Endothelial cell (in vitro differentiated cells): ENCODE measurements around the gene GRAMD2A. TPM values are rescaled to one million over a fixed set of nuclear protein-coding genes. Genes with fewer than 3 reads are reported as not detected.

Experiments
- DNase-seq: peaks from one replicate; pipeline ENCODE4 v3.0.0; 2021; ENCODE audit warnings: low spot score
- H3K27ac Mint-ChIP-seq: one replicate; pipeline ENCODE4 v1.8.0; 2021; ENCODE audit warnings: mixed read lengths, inconsistent platforms; ENCODE audit not compliant: unreplicated experiment
- H3K27me3 Mint-ChIP-seq: one replicate; pipeline ENCODE4 v1.8.0; 2021; ENCODE audit warnings: mild to moderate bottlenecking, moderate library complexity, mixed read lengths, inconsistent platforms; ENCODE audit not compliant: unreplicated experiment
- H3K36me3 Mint-ChIP-seq: one replicate; pipeline ENCODE4 v1.8.0; 2021; ENCODE audit warnings: mild to moderate bottlenecking, low read depth, mixed read lengths, inconsistent platforms; ENCODE audit not compliant: unreplicated experiment
- H3K4me1 Mint-ChIP-seq: one replicate; pipeline ENCODE4 v1.8.0; 2021; ENCODE audit warnings: mild to moderate bottlenecking, mixed read lengths, inconsistent platforms; ENCODE audit not compliant: unreplicated experiment
- H3K4me3 Mint-ChIP-seq: one replicate; pipeline ENCODE4 v1.8.0; 2021; ENCODE audit warnings: mild to moderate bottlenecking, mixed read lengths, inconsistent platforms; ENCODE audit not compliant: unreplicated experiment
- H3K9me3 Mint-ChIP-seq: one replicate; pipeline ENCODE4 v1.8.0; 2021; ENCODE audit warnings: mixed read lengths, inconsistent platforms; ENCODE audit not compliant: unreplicated experiment
- total RNA-seq: library from RNA; stranded (reverse); fragmentation: NEBNext Ultra II Directional; extraction: Animal tissue kit (Norgen Biotek cat#: 25700); gene quantifications from one replicate; pipeline ENCODE4 v1.2.1, GENCODE V29; 2021; ENCODE audit not compliant: unreplicated experiment
- TF ChIP-seq, protein P1 (sequence below): fragments of 200-600 bp; sonication (generic); IDR thresholded peaks from one replicate; pipeline ENCODE4 v1.5.0; 2021; ENCODE audit warnings: antibody characterized with exemption; ENCODE audit not compliant: unreplicated experiment

GRAMD2A gene
- total RNA-seq, 1 donor from 2014 or later = 0.31 TPM

DNA sequence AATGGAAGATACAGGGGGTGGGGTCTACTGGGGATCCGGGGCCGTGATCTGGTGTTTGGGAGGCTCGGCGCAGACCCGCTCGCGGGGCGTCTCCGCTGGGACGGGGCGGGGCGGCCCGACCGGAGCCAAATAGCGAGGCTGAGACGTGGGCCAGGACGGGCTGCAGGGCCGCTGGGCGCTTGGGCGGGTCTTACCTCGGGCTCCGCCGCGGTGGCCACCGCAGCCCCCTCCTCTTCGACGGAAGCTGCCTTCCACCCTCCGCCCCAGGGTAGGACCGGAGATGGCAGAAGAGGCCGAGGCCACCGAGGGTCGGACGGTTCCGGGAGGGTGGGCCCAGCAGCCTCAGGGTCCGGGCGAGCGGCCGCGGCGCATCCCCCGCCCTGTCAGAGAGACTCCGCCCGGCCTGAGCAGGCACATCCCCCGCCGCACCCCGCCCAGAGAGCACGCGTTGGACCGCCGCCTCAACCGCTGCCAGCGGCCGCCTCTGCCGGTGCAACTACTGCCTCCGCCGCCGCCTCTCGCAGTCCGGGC is 80.0 kb downstream of the GRAMD2A start:
- Mint-ChIP-seq H3K4me3 (peak overlapping the region; percentile 99), H3K4me1 (peaks cover 24% of the 10 kb centered on the region), H3K9me3 (no peaks in the 10 kb centered on the region), H3K27ac (peak overlapping the region; percentile 84), H3K36me3 (no peaks in the 10 kb centered on the region), H3K27me3 (peaks cover 3% of the 10 kb centered on the region)
- TF ChIP-seq, protein P1, sequence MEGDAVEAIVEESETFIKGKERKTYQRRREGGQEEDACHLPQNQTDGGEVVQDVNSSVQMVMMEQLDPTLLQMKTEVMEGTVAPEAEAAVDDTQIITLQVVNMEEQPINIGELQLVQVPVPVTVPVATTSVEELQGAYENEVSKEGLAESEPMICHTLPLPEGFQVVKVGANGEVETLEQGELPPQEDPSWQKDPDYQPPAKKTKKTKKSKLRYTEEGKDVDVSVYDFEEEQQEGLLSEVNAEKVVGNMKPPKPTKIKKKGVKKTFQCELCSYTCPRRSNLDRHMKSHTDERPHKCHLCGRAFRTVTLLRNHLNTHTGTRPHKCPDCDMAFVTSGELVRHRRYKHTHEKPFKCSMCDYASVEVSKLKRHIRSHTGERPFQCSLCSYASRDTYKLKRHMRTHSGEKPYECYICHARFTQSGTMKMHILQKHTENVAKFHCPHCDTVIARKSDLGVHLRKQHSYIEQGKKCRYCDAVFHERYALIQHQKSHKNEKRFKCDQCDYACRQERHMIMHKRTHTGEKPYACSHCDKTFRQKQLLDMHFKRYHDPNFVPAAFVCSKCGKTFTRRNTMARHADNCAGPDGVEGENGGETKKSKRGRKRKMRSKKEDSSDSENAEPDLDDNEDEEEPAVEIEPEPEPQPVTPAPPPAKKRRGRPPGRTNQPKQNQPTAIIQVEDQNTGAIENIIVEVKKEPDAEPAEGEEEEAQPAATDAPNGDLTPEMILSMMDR = no peak
- peak; percentile 78 for DNase-seq

DNA sequence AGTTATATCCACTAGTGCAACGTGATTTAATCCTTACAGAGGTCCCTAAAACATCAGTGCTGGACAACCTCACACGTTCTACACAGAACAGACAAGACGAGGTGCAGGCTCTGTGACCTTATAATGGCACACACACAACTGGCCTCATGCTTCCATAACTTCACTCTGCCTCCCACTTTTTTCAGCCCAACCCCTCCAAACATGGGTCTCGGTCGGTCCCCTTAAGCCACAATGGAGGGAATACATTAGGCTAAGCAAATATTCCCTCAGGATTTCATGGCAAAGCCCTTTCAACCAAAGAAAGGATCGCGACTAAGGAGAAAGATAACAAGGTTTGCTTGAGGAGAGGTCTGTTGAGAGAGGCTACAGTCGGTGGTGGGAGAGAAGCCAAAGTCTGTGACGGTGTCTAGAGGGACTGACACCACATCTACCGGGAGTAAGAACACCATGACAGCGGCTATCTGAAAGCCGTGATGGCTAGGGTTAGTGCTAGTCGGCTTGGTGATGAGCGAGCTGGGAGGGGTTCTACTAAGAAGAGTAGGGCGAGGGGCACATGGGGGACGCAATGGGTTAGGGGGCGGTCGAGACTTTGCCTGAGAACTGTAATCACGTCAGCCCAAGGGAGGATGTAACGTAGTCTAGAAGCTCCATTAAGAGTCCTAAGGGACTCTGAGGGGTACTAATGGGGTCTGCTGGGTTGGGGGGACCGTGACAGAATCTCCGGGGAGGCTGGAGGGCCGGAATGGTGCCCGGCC is 80.7 kb downstream of the GRAMD2A start:
- no peaks in the 10 kb centered on the region for H3K9me3 Mint-ChIP-seq
- TF ChIP-seq, protein P1 = no peak
- H3K27me3 Mint-ChIP-seq = peaks cover 3% of the 10 kb centered on the region
- peak overlapping the region; percentile 99 for H3K4me3 Mint-ChIP-seq
- H3K27ac Mint-ChIP-seq = peak overlapping the region; percentile 84
- H3K4me1 Mint-ChIP-seq = peaks cover 24% of the 10 kb centered on the region
- no peaks in the 10 kb centered on the region for H3K36me3 Mint-ChIP-seq
- DNase-seq = peak; percentile 16

DNA sequence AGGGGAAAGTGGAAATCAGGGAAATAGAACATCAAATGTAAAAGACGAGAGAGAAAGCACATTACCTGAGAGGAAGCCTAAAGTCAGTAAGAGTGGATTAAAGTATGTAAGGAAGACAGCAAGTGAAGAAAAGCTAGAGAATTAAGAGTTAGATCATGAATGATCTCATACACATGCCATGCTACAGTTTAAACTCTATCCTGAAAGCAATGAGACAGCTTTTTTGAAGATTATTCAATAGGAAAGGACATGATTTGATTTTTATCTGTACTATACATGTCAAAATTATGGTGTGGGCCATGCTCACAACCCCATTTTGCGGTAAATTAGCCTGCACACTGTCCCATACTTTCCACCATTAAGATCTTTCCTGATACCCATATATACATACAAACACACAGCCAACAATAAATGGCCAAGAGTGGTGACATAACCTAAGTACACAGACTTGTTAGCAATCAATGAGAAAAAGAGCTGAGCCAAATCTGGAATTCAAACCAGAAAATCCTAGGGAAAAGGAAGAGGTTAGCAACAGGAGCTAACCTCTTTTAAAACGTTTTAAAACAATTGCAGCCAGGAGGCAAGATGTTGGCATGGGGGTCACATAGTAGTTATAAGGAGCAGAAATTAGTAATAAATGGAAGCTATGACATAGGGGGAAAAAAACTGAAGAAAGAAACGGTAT is 84.1 kb downstream of the GRAMD2A start:
- Mint-ChIP-seq H3K27ac (no peak overlapping the region), H3K4me3 (no peak overlapping the region), H3K36me3 (no peaks in the 10 kb centered on the region), H3K4me1 (peaks cover 19% of the 10 kb centered on the region), H3K9me3 (no peaks in the 10 kb centered on the region), H3K27me3 (peaks cover 1% of the 10 kb centered on the region)
- TF ChIP-seq, protein P1 = no peak
- DNase-seq = no peak

- TF ChIP-seq, protein P1 = no peak
- H3K4me3 Mint-ChIP-seq = no peak overlapping the region
- peaks cover 1% of the 10 kb centered on the region for H3K27me3 Mint-ChIP-seq
- H3K9me3 Mint-ChIP-seq = no peaks in the 10 kb centered on the region
- H3K36me3 Mint-ChIP-seq = no peaks in the 10 kb centered on the region
- peaks cover 18% of the 10 kb centered on the region for H3K4me1 Mint-ChIP-seq
- DNase-seq = no peak
- H3K27ac Mint-ChIP-seq = no peak overlapping the region
Observed at GRCh38 chr15:72112805-72113204, 84.8 kb downstream of the GRAMD2A start.

DNA sequence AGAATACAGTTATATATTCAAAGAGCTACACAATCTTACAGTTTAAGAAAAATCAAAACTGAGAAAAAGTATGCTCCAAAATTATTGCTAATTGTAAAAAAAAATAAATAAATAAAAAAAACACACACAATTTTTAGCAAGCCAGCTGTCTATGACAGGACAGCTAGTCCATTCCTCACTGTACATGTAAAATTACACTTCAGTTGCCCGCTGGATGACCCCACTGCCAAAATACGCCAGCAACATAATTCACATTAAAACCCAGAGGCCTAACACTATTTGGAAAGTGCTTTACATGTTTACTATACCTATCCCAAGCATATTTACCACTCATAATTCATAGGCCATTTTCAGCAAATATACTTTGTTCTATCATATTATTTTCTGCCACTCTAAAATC is 85.5 kb downstream of the GRAMD2A start:
- Mint-ChIP-seq H3K4me3 (no peak overlapping the region), H3K36me3 (no peaks in the 10 kb centered on the region), H3K9me3 (no peaks in the 10 kb centered on the region), H3K4me1 (peaks cover 16% of the 10 kb centered on the region), H3K27me3 (peaks cover 1% of the 10 kb centered on the region), H3K27ac (no peak overlapping the region)
- TF ChIP-seq, protein P1 = no peak
- no peak for DNase-seq
